Calu3 (cell line): ENCODE data around the gene SEMA3C. TPM values are rescaled to one million over a fixed set of nuclear protein-coding genes. Genes with fewer than 3 reads are reported as not detected.

Source experiments
- Bru-seq: library from RNA; stranded (reverse); fragments of 400-500 nt; gene quantifications from one replicate; lab custom pipeline; 2021; lab: Mats Ljungman, UMichigan
- BruChase-seq, 2 experiments: library from RNA; stranded (reverse); fragments of 400-500 nt; gene quantifications; one replicate each; lab custom pipeline; 2021; lab: Mats Ljungman, UMichigan
- BruUV-seq: library from RNA; stranded (reverse); fragments of 400-500 nt; replicated peaks from 2 replicates; lab custom pipeline; 2021; lab: Mats Ljungman, UMichigan
- CTCF ChIA-PET: fragments of 300-600 bp; sonication (Branson Sonifier 250); formaldehyde crosslinking; loops from one replicate; lab custom pipeline; 2022; ENCODE audit warnings: antibody characterized with exemption; lab: Charles Lee
- DNase-seq: peaks from one replicate; pipeline ENCODE4 v3.0.0; 2022
- H3K27ac Mint-ChIP-seq: one replicate; pipeline ENCODE4 v1.8.0; 2022; ENCODE audit warnings: mixed read lengths; ENCODE audit not compliant: unreplicated experiment
- H3K27me3 Mint-ChIP-seq: one replicate; pipeline ENCODE4 v1.8.0; 2022; ENCODE audit warnings: mixed read lengths; ENCODE audit not compliant: unreplicated experiment
- H3K36me3 Mint-ChIP-seq: one replicate; pipeline ENCODE4 v1.8.0; 2022; ENCODE audit warnings: mild to moderate bottlenecking, moderate library complexity, mixed read lengths; ENCODE audit not compliant: insufficient read depth, unreplicated experiment
- H3K4me1 Mint-ChIP-seq: one replicate; pipeline ENCODE4 v1.8.0; 2022; ENCODE audit warnings: mild to moderate bottlenecking, low read depth, mixed read lengths; ENCODE audit not compliant: unreplicated experiment
- H3K4me3 Mint-ChIP-seq: one replicate; pipeline ENCODE4 v1.8.0; 2022; ENCODE audit warnings: mild to moderate bottlenecking, low read depth, moderate library complexity, mixed read lengths; ENCODE audit not compliant: unreplicated experiment
- H3K9me3 Mint-ChIP-seq: one replicate; pipeline ENCODE4 v1.8.0; 2022; ENCODE audit warnings: low read depth, mixed read lengths; ENCODE audit not compliant: unreplicated experiment
- intact Hi-C: fragments of 100-400 bp; cut with micrococcal nuclease; formaldehyde crosslinking; loops from one replicate; pipeline ENCODE4 v1.10.0; 2022; ENCODE audit not compliant: unreplicated experiment
- long read RNA-seq: library from polyadenylated mRNA; stranded (forward); transcript quantifications from one replicate; pipeline ENCODE4 v2.0.0, GENCODE V29; 2022
- total RNA-seq: library from RNA; stranded (reverse); gene quantifications from 2 replicates; pipeline ENCODE4 v1.2.3, GENCODE V29; 2022
- TF ChIP-seq, protein P1 (sequence below): fragments of 200-600 bp; IDR thresholded peaks from one replicate; pipeline ENCODE4 v1.8.0; 2022; ENCODE audit warnings: antibody characterized with exemption; ENCODE audit not compliant: unreplicated experiment

The SEMA3C gene
- total RNA-seq: 61.1 and 67.7 TPM in 2 replicates
- Bru-seq, nascent RNA: percentile 86 among the genes with signal in this experiment
- percentile 74 among the genes with signal in this experiment for BruChase-seq, experiment 1, labeled RNA remaining after a 6-hour chase
- BruChase-seq, experiment 2, labeled RNA remaining after a 2-hour chase: percentile 71 among the genes with signal in this experiment
- long read RNA-seq, full-length matches to known transcripts: 30 of 52 reads
- long read RNA-seq, partial matches to known transcripts: 10 of 52 reads
- long read RNA-seq, other reads (novel, unspliced or antisense): 12 of 52 reads

DNA sequence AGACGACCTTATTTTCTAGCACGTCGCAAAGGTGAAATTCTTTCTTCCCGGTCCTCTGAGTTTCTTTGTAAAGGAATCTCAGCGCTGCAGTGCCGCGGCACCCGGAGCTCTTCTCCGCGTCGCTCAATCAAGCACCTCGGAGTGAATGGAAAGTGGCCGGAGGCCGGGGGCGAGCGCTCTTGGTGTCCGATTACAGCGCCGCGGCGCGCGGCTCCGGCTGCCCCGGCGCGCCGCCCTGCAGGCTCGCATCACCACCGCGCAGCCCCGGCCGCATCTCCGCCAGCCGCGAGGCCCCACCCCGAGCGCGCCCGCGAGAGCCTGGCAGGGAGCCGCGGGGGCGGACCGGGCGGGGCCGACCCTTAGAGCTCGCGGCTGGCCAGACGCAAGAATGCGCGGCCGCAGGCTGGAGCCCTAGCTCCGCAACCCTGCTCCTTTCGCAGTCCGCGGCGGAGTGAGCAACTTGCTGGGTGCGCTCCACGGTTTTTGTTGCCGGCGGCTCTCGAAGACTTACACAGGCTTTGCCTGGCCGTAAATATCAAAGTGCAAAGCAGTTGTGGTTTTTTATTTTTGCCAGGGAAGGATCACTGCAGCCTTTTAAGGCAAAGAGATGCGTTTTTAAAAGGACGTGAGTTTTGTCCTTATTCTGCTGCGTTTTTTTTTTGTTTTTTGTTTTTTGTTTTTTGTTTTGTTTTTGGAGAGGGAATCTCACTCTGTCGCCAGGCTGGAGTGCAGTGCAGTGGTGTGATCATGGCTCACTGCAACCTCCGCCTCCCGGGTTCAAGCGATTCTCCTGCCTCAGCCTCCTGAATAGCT lies at the start of gene SEMA3C:
Gene SEMA3C (minus strand): TSS at position 143 of the 813 bp plus-strand sequence. CDS start 2,270 bp downstream, outside the sequence.
- intact Hi-C loops: no loop called here
- DNase-seq: peak; percentile 92
- TSS peak; percentile 97 for BruUV-seq
- no peaks in the 10 kb centered on the region for H3K9me3 Mint-ChIP-seq
- H3K4me3 Mint-ChIP-seq: peak within 1 kb of the TSS; percentile 86
- peaks cover 53% of the 10 kb centered on the region for H3K36me3 Mint-ChIP-seq
- H3K27ac Mint-ChIP-seq: peak within 1 kb of the TSS; percentile 100
- TF ChIP-seq, protein P1, sequence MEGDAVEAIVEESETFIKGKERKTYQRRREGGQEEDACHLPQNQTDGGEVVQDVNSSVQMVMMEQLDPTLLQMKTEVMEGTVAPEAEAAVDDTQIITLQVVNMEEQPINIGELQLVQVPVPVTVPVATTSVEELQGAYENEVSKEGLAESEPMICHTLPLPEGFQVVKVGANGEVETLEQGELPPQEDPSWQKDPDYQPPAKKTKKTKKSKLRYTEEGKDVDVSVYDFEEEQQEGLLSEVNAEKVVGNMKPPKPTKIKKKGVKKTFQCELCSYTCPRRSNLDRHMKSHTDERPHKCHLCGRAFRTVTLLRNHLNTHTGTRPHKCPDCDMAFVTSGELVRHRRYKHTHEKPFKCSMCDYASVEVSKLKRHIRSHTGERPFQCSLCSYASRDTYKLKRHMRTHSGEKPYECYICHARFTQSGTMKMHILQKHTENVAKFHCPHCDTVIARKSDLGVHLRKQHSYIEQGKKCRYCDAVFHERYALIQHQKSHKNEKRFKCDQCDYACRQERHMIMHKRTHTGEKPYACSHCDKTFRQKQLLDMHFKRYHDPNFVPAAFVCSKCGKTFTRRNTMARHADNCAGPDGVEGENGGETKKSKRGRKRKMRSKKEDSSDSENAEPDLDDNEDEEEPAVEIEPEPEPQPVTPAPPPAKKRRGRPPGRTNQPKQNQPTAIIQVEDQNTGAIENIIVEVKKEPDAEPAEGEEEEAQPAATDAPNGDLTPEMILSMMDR: no peak
- CTCF ChIA-PET: interaction anchor here (0.6 to 2.3 kb wide), 8 partner anchors 9 to 560 kb away, joined by 3 to 13 read pairs (median 4); no protein-coding TSS in a partner anchor
- peaks cover 45% of the 10 kb centered on the region for H3K4me1 Mint-ChIP-seq
- H3K27me3 Mint-ChIP-seq: no peaks in the 10 kb centered on the region

DNA sequence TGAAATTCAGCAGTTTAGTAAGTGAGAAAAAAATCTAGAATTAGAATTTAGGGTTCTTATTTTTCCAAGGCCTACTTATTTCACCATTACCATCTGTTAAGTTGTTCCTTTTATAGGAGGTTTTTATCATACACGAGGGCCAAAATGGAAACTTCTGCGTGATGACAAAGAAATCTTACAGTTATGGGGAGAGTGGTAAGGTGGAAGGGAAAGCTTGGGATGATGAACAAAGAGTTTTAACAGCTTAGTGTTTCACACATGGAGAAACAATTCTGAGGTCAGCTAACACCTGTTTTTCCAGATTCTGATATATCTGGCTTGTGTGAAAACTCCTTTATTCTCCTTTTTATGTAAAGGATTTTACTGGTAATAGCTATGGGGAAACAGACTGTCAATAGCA lies 49.8 kb upstream of the SEMA3C start:
- BruUV-seq: no TSS peak
- no peaks in the 10 kb centered on the region for H3K4me1 Mint-ChIP-seq
- no peaks in the 10 kb centered on the region for H3K9me3 Mint-ChIP-seq
- CTCF ChIA-PET: no interaction called here
- no peak overlapping the region for H3K4me3 Mint-ChIP-seq
- H3K27ac Mint-ChIP-seq: no peak overlapping the region
- TF ChIP-seq, protein P1: no peak
- no peaks in the 10 kb centered on the region for H3K36me3 Mint-ChIP-seq
- H3K27me3 Mint-ChIP-seq: no peaks in the 10 kb centered on the region
- intact Hi-C loops: no loop called here
- no peak for DNase-seq

DNA sequence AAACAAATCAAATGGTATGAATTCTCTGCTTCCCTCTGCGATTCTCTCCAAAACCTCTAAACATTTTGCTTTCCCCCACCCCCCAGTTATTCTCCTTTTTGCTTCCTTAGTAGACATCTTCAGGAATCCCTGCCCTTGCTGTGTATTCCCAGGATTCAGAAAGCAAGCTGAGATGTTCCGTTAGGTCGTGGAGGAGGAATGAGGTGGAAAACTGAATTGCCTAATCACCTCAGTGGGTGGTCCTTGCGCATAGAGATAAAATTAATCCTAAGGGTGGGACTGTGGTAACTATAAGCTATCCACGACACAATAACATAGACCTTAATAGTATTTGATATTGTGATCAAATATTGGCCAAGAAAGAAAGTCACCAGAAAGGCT lies 49.1 kb upstream of the SEMA3C start:
- Mint-ChIP-seq H3K4me3 (no peak overlapping the region), H3K27me3 (no peaks in the 10 kb centered on the region), H3K9me3 (no peaks in the 10 kb centered on the region), H3K36me3 (no peaks in the 10 kb centered on the region), H3K27ac (no peak overlapping the region), H3K4me1 (no peaks in the 10 kb centered on the region)
- no TSS peak for BruUV-seq
- TF ChIP-seq, protein P1: no peak
- intact Hi-C loops: no loop called here
- CTCF ChIA-PET: no interaction called here
- DNase-seq: no peak

DNA sequence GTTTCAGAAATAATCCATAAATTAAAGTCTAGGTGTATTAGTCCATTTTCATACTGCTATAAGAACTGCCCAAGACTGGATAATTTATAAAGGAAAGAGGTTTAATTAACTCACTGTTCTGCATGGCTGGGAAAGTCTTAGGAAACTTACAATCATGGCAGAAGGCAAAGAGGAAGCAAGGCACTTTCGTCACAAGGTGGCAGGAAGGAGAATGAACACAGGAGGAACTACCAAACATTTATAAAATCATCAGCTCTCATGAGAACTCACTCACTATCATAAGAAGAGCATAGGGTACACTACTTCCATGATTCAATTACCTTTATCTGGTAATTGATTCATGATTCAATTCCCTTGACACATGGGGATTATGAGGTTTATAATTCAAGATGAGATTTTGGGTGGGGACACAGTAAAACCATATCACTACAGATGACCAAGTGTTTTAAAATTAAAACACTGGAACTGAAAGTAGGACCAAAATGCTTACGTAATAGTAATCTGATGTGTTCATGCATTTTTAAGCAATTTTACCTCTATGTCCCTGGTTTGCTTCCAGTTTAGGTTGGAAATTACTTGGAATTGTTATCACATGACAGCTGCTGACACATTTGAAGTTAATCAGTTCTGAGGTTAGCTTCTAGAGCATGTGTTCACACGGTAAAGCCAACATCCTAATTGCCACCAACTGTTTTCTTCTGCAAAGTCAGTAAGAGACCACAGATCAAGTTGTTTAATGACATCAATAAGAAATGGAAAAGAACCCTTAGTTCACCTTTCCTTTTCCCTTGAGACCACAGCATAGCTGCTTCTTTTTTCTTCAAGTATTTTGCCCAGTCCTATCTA lies 48.4 kb upstream of the SEMA3C start:
- no peaks in the 10 kb centered on the region for H3K36me3 Mint-ChIP-seq
- no peak for DNase-seq
- no peak overlapping the region for H3K4me3 Mint-ChIP-seq
- H3K9me3 Mint-ChIP-seq: no peaks in the 10 kb centered on the region
- H3K4me1 Mint-ChIP-seq: no peaks in the 10 kb centered on the region
- BruUV-seq: no TSS peak
- intact Hi-C loops: no loop called here
- no peak overlapping the region for H3K27ac Mint-ChIP-seq
- TF ChIP-seq, protein P1: no peak
- CTCF ChIA-PET: no interaction called here
- H3K27me3 Mint-ChIP-seq: no peaks in the 10 kb centered on the region
